Osteocyte (in vitro differentiated cells): Measurements from ENCODE around the gene PRXL2B. TPM values are rescaled to one million over a fixed set of nuclear protein-coding genes. Genes with fewer than 3 reads are reported as not detected.
A peak's percentile ranks its signal among the peaks of the same experiment; 100 is the strongest.

Source experiments
- DNase-seq: peaks from one replicate; pipeline ENCODE4 v3.0.0; 2021; ENCODE audit warnings: mixed read lengths; ENCODE audit not compliant: unreplicated experiment; ENCODE audit errors: extremely low spot score
- H3K27ac Mint-ChIP-seq: one replicate; pipeline ENCODE4 v1.8.0; 2021; ENCODE audit warnings: mild to moderate bottlenecking, mixed read lengths; ENCODE audit not compliant: unreplicated experiment
- H3K27me3 Mint-ChIP-seq: one replicate; pipeline ENCODE4 v1.8.0; 2021; ENCODE audit warnings: mixed read lengths; ENCODE audit not compliant: unreplicated experiment
- H3K36me3 Mint-ChIP-seq: one replicate; pipeline ENCODE4 v1.8.0; 2021; ENCODE audit warnings: mixed read lengths; ENCODE audit not compliant: unreplicated experiment
- H3K4me1 Mint-ChIP-seq: one replicate; pipeline ENCODE4 v1.8.0; 2021; ENCODE audit warnings: mixed read lengths; ENCODE audit not compliant: unreplicated experiment
- H3K4me3 Mint-ChIP-seq: one replicate; pipeline ENCODE4 v1.8.0; 2021; ENCODE audit warnings: mild to moderate bottlenecking, moderate library complexity, mixed read lengths; ENCODE audit not compliant: unreplicated experiment
- H3K9me3 Mint-ChIP-seq: one replicate; pipeline ENCODE4 v1.8.0; 2021; ENCODE audit warnings: mixed read lengths; ENCODE audit not compliant: unreplicated experiment
- total RNA-seq: library from RNA; stranded (reverse); gene quantifications from 2 replicates; pipeline ENCODE4 v1.2.1, GENCODE V29; 2021
- TF ChIP-seq, protein P1 (sequence below): fragments of 200-600 bp; sonication (generic); IDR thresholded peaks from 2 replicates; pipeline ENCODE4 v1.5.0; 2021; ENCODE audit warnings: antibody characterized with exemption, mild to moderate bottlenecking, moderate library complexity

Gene PRXL2B
- total RNA-seq, 1 donor from 2014 or later = 24.8 TPM

DNA sequence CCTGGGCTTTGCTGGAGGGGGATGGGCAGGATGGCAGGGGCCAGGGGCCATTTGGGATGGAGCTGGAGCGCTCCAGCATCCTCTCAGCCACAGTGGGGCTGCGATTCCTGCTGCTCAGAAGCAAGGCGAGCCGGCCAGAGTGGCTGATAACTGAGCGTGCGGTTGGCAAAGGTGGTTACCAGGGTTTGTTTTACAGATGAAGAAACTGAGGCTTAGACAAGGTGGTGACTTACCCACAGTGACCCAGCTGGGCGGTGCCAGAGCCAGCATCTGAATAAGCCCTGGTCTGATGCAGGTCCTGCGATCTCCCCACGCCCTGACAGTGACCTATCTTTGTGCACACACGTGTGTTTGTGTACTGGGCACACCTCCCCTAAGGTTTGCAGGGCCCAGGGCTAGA is 5.9 kb upstream of the PRXL2B start:
- no peaks in the 10 kb centered on the region for H3K9me3 Mint-ChIP-seq
- no peak for DNase-seq
- H3K4me3 Mint-ChIP-seq = no peak overlapping the region
- H3K36me3 Mint-ChIP-seq = no peaks in the 10 kb centered on the region
- H3K27ac Mint-ChIP-seq = no peak overlapping the region
- peaks cover 3% of the 10 kb centered on the region for H3K27me3 Mint-ChIP-seq
- peaks cover 9% of the 10 kb centered on the region for H3K4me1 Mint-ChIP-seq
- TF ChIP-seq, protein P1, sequence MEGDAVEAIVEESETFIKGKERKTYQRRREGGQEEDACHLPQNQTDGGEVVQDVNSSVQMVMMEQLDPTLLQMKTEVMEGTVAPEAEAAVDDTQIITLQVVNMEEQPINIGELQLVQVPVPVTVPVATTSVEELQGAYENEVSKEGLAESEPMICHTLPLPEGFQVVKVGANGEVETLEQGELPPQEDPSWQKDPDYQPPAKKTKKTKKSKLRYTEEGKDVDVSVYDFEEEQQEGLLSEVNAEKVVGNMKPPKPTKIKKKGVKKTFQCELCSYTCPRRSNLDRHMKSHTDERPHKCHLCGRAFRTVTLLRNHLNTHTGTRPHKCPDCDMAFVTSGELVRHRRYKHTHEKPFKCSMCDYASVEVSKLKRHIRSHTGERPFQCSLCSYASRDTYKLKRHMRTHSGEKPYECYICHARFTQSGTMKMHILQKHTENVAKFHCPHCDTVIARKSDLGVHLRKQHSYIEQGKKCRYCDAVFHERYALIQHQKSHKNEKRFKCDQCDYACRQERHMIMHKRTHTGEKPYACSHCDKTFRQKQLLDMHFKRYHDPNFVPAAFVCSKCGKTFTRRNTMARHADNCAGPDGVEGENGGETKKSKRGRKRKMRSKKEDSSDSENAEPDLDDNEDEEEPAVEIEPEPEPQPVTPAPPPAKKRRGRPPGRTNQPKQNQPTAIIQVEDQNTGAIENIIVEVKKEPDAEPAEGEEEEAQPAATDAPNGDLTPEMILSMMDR = no peak

GRCh38 chr1:2582391-2582790 is 4.2 kb upstream of the PRXL2B start:
- Mint-ChIP-seq H3K4me1 (peaks cover 11% of the 10 kb centered on the region), H3K27ac (no peak overlapping the region), H3K9me3 (no peaks in the 10 kb centered on the region), H3K4me3 (no peak overlapping the region), H3K36me3 (no peaks in the 10 kb centered on the region), H3K27me3 (peaks cover 3% of the 10 kb centered on the region)
- no peak for DNase-seq
- TF ChIP-seq, protein P1 = no peak

DNA sequence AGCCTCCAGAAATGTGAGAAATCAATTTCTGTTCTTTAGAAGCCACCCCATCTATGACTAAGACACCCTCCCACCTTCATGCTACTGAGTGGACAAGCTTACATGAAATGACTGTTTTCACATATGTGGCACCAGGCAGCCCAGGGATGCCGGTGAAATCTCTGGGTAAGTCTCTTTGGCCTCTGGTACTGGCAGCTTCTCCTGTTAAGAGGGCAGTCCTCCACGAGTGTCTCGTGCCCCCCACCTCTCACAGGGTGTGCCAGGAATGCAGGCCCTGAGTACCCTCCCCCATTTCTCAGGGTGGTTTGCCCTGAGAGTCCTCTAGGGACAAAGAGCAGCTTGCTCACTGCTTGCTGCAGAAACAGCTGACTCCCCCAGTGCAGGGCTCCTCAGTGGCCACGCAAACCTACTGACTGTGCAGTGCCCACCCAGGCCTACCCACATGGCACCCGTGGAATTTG is 3.2 kb upstream of the PRXL2B start:
- TF ChIP-seq, protein P1 = no peak
- no peak overlapping the region for H3K4me3 Mint-ChIP-seq
- no peaks in the 10 kb centered on the region for H3K36me3 Mint-ChIP-seq
- H3K27ac Mint-ChIP-seq = no peak overlapping the region
- peaks cover 3% of the 10 kb centered on the region for H3K27me3 Mint-ChIP-seq
- no peak for DNase-seq
- H3K4me1 Mint-ChIP-seq = peaks cover 15% of the 10 kb centered on the region
- no peaks in the 10 kb centered on the region for H3K9me3 Mint-ChIP-seq

- H3K9me3 Mint-ChIP-seq = no peaks in the 10 kb centered on the region
- H3K4me3 Mint-ChIP-seq = no peak overlapping the region
- H3K36me3 Mint-ChIP-seq = no peaks in the 10 kb centered on the region
- H3K27ac Mint-ChIP-seq = no peak overlapping the region
- DNase-seq = no peak
- peaks cover 15% of the 10 kb centered on the region for H3K4me1 Mint-ChIP-seq
- TF ChIP-seq, protein P1 = no peak
- peaks cover 3% of the 10 kb centered on the region for H3K27me3 Mint-ChIP-seq
Measured at GRCh38 chr1:2583871-2584351, 2.7 kb upstream of the PRXL2B start.

DNA sequence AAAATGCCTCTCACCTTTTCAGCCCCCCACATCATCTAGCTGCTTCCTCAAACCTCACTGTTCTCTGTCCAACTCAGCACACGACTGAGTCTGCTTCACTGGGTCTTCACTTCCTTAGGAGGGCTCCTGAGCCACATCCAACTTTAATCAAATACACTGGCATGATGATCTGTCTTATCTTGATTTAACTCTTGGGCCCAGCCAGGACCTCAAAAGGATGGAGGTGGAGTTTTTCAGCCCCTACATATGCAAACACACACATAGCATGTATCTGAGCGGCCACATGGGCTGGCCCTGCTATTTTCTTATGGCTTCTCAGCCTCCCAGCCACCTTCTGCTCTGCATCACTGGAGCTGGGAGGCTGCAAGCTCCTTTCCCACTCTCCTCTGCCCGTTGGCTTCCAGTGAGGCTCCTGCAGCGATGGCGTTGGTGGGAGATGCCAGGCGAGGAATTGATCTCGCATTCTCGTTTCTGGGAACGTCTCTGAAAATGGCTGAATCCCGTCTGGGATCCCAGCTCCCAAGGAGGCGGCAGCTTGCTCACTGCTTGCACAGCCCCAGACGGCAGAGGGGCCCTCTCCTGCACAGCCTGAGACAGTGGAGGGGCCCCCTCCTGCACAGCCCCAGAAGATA is 1.8 kb upstream of the PRXL2B start:
- no peaks in the 10 kb centered on the region for H3K9me3 Mint-ChIP-seq
- H3K36me3 Mint-ChIP-seq = peaks cover 1% of the 10 kb centered on the region
- H3K4me3 Mint-ChIP-seq = peak overlapping the region; percentile 85
- H3K27ac Mint-ChIP-seq = no peak overlapping the region
- no peak for DNase-seq
- peaks cover 3% of the 10 kb centered on the region for H3K27me3 Mint-ChIP-seq
- peaks cover 15% of the 10 kb centered on the region for H3K4me1 Mint-ChIP-seq
- TF ChIP-seq, protein P1 = no peak
